OCI-LY7 (cell line): ENCODE data around the gene GALNT17. TPM values are rescaled to one million over a fixed set of nuclear protein-coding genes. Genes with fewer than 3 reads are reported as not detected.

ENCODE experiments used
- BruUV-seq: library from RNA; stranded (reverse); fragments of 400-500 nt; replicated peaks from 2 replicates; lab custom pipeline; 2021; lab: Mats Ljungman, UMichigan
- CTCF ChIA-PET: fragments of 300-600 bp; sonication (Branson Sonifier 250); formaldehyde crosslinking; loops from one replicate; lab custom pipeline; 2022; ENCODE audit warnings: antibody characterized with exemption; ENCODE audit not compliant: unreplicated experiment; lab: Charles Lee
- POLR2A ChIA-PET: fragments of 300-600 bp; sonication (Branson Sonifier 250); formaldehyde crosslinking; loops from one replicate; lab custom pipeline; 2022; ENCODE audit warnings: antibody characterized with exemption; lab: Charles Lee
- DNase-seq: peaks from one replicate; pipeline ENCODE4 v3.0.0-alpha.2; 2015; ENCODE audit warnings: low spot score
- H2AFZ ChIP-seq: fragments of 200-600 bp; sonication (generic), shearing (Covaris generic); 2 replicates; pipeline ENCODE4 v1.6.1; 2014; ENCODE audit warnings: mild to moderate bottlenecking, antibody characterized with exemption, low read length, moderate library complexity
- H3K27ac ChIP-seq: fragments of 200-600 bp; sonication (generic); 2 replicates; pipeline ENCODE4 v1.5.1; 2014; ENCODE audit warnings: mixed run types, low read depth, mild to moderate bottlenecking, moderate library complexity, low read length, inconsistent platforms; ENCODE audit not compliant: poor library complexity, severe bottlenecking
- H3K36me3 ChIP-seq: fragments of 200-600 bp; sonication (generic); 2 replicates; pipeline ENCODE4 v1.6.1; 2014; ENCODE audit warnings: mild to moderate bottlenecking, antibody characterized with exemption, low read length, moderate library complexity, mixed read lengths; ENCODE audit not compliant: insufficient read depth
- H3K4me1 ChIP-seq: fragments of 200-600 bp; sonication (generic); 2 replicates; pipeline ENCODE4 v1.5.1; 2014; ENCODE audit warnings: mild to moderate bottlenecking, low read length; ENCODE audit not compliant: insufficient read depth, poor library complexity, severe bottlenecking
- H3K4me2 ChIP-seq: fragments of 200-600 bp; sonication (generic); 2 replicates; pipeline ENCODE4 v1.6.1; 2014; ENCODE audit warnings: mild to moderate bottlenecking, low read length
- H3K4me3 ChIP-seq: fragments of 200-600 bp; sonication (generic); 2 replicates; pipeline ENCODE4 v1.5.1; 2014; ENCODE audit warnings: mild to moderate bottlenecking, low read depth, low read length; ENCODE audit not compliant: poor library complexity, severe bottlenecking
- H3K79me2 ChIP-seq: fragments of 200-600 bp; sonication (generic); 2 replicates; pipeline ENCODE4 v1.6.1; 2016; ENCODE audit warnings: low read depth, mild to moderate bottlenecking, low read length, moderate library complexity, mixed read lengths; ENCODE audit not compliant: insufficient read depth
- H3K9me2 ChIP-seq: fragments of 200-600 bp; sonication (generic); 2 replicates; pipeline ENCODE4 v1.6.1; 2016; ENCODE audit warnings: mild to moderate bottlenecking, low read length, mixed read lengths; ENCODE audit not compliant: insufficient read depth
- H3K9me3 ChIP-seq: fragments of 200-600 bp; sonication (generic); 2 replicates; pipeline ENCODE4 v1.6.1; 2014; ENCODE audit warnings: mild to moderate bottlenecking, mixed run types, low read length, mixed read lengths
- H4K20me1 ChIP-seq: fragments of 200-600 bp; sonication (generic); 2 replicates; pipeline ENCODE4 v1.6.1; 2014; ENCODE audit warnings: mild to moderate bottlenecking, antibody characterized with exemption, low read length, moderate library complexity, mixed read lengths; ENCODE audit not compliant: insufficient read depth
- EZH2phosphoT487 ChIP-seq: fragments of 200-600 bp; sonication (generic); IDR thresholded peaks from 2 replicates; pipeline ENCODE4 v1.6.1; 2018; ENCODE audit warnings: low read depth, borderline replicate concordance, mild to moderate bottlenecking, mixed run types, antibody characterized with exemption, low read length, moderate library complexity, mixed read lengths
- intact Hi-C: fragments of 100-400 bp; cut with micrococcal nuclease; formaldehyde crosslinking; loops from one replicate; pipeline ENCODE4 v1.10.0; 2022; ENCODE audit not compliant: unreplicated experiment
- total RNA-seq, 2 experiments: library from RNA; depleted of rRNA in 1 of 2; stranded (reverse); fragments of >200 nt in 1 of 2; shearing (Covaris generic) in 1 of 2; gene quantifications; 2 replicates each; pipeline ENCODE4 v1.2.3, GENCODE V29; 2014 to 2022
- TF ChIP-seq, protein P1 (sequence below): fragments of 200-600 bp; sonication (generic); conservative IDR thresholded peaks from 2 replicates; pipeline ENCODE4 v1.5.1; 2014; ENCODE audit warnings: mild to moderate bottlenecking, antibody characterized with exemption, low read length, moderate library complexity, mixed read lengths

The GALNT17 gene
- total RNA-seq, 2 experiments from 2014 or later = not detected

- Histone ChIP-seq H3K36me3 (no peaks in the 10 kb centered on the region), H3K9me2 (no peaks in the 10 kb centered on the region), H3K4me2 (no peak overlapping the region), H3K9me3 (no peaks in the 10 kb centered on the region), H3K4me3 (no peak overlapping the region), H3K27ac (no peak overlapping the region), H3K79me2 (no peaks in the 10 kb centered on the region), H4K20me1 (no peaks in the 10 kb centered on the region), H2AFZ (no peak overlapping the region), H3K4me1 (no peaks in the 10 kb centered on the region)
- intact Hi-C loops = no loop called here
- DNase-seq = no peak
- no TSS peak for BruUV-seq
- CTCF ChIA-PET = interaction anchor here (0.6 kb wide), 1 partner anchor 21 kb away, joined by 3 read pairs; no protein-coding TSS in a partner anchor
- no peak for TF ChIP-seq EZH2phosphoT487
- TF ChIP-seq, protein P1, sequence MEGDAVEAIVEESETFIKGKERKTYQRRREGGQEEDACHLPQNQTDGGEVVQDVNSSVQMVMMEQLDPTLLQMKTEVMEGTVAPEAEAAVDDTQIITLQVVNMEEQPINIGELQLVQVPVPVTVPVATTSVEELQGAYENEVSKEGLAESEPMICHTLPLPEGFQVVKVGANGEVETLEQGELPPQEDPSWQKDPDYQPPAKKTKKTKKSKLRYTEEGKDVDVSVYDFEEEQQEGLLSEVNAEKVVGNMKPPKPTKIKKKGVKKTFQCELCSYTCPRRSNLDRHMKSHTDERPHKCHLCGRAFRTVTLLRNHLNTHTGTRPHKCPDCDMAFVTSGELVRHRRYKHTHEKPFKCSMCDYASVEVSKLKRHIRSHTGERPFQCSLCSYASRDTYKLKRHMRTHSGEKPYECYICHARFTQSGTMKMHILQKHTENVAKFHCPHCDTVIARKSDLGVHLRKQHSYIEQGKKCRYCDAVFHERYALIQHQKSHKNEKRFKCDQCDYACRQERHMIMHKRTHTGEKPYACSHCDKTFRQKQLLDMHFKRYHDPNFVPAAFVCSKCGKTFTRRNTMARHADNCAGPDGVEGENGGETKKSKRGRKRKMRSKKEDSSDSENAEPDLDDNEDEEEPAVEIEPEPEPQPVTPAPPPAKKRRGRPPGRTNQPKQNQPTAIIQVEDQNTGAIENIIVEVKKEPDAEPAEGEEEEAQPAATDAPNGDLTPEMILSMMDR = no peak
- POLR2A ChIA-PET = no interaction called here
Measured at GRCh38 chr7:71472962-71473361, 341.0 kb downstream of the GALNT17 start.

DNA sequence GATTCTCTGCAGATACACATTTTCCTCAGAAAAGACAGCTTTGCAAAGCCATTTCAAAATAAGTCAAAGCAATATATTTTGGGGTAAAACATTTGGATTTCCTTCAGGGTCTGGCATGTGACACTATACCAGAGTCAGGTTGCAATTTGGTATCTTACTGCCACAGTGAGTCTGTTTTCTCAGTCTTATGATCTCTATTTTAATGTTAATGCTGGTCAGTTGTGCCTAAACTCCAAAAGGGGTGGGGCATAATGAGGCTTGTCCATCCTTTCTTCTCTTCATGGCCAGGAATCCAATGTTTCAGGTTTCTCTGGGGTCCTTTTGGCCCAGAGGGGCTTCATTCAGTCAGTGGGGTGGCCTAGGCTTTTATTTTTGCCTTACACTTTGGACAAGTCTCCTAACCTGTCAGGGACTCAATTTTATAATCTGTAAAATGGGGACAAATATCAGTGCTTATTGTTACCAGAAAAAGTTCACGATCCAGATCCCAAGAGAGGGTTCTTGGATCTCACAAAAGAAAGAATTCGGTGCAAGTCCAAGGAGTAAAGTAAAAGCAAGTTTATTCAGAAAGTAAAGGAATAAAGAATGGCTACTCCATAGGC is 341.5 kb downstream of the GALNT17 start:
- ChIA-PET POLR2A (no interaction called here), CTCF (interaction anchor here (0.6 kb wide), 1 partner anchor 21 kb away, joined by 3 read pairs; no protein-coding TSS in a partner anchor)
- TF ChIP-seq, protein P1 = no peak
- TF ChIP-seq EZH2phosphoT487 = no peak
- Histone ChIP-seq H4K20me1 (no peaks in the 10 kb centered on the region), H3K4me2 (no peak overlapping the region), H2AFZ (no peak overlapping the region), H3K9me3 (no peaks in the 10 kb centered on the region), H3K9me2 (no peaks in the 10 kb centered on the region), H3K4me3 (no peak overlapping the region), H3K36me3 (no peaks in the 10 kb centered on the region), H3K4me1 (no peaks in the 10 kb centered on the region), H3K27ac (no peak overlapping the region), H3K79me2 (no peaks in the 10 kb centered on the region)
- no peak for DNase-seq
- BruUV-seq = no TSS peak
- intact Hi-C loops = no loop called here

DNA sequence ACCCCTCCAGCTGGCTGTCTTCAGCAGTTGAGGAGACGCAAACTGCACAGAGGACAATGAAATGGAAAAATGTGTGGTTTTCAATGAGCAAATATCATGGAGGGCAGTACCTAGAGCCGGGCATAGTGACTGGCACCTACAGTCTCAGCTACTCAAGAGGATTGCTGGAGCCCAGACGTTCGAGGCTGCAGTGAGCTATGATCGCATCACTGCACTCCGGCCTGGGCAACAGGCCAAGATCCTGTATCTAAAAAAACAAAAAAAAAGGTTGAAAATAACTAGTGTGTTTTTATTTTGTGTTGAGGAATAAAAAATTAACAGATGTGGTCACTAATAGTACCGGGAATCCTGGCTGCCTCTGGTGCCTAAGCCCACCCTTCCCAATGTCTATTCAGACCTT is 345.5 kb downstream of the GALNT17 start:
- no peak overlapping the region for H3K27ac ChIP-seq
- no peaks in the 10 kb centered on the region for H3K9me2 ChIP-seq
- H3K36me3 ChIP-seq = no peaks in the 10 kb centered on the region
- TF ChIP-seq, protein P1 = no peak
- no peak for TF ChIP-seq EZH2phosphoT487
- H3K4me3 ChIP-seq = no peak overlapping the region
- ChIA-PET POLR2A (no interaction called here), CTCF (no interaction called here)
- no peaks in the 10 kb centered on the region for H4K20me1 ChIP-seq
- no peaks in the 10 kb centered on the region for H3K4me1 ChIP-seq
- DNase-seq = no peak
- no TSS peak for BruUV-seq
- intact Hi-C loops = no loop called here
- H3K9me3 ChIP-seq = no peaks in the 10 kb centered on the region
- no peak overlapping the region for H3K4me2 ChIP-seq
- H2AFZ ChIP-seq = no peak overlapping the region
- H3K79me2 ChIP-seq = no peaks in the 10 kb centered on the region
